ENCODE measurements around the gene TMF1. TPM values are rescaled to one million over a fixed set of nuclear protein-coding genes. Genes with fewer than 3 reads are reported as not detected.

Gene TMF1
- total and polyA plus RNA-seq, 2 of the 8 experiments (the other 6 are each of a cell fraction or from before 2014, with no cell fraction given): 1.4 to 18.3 TPM

DNA sequence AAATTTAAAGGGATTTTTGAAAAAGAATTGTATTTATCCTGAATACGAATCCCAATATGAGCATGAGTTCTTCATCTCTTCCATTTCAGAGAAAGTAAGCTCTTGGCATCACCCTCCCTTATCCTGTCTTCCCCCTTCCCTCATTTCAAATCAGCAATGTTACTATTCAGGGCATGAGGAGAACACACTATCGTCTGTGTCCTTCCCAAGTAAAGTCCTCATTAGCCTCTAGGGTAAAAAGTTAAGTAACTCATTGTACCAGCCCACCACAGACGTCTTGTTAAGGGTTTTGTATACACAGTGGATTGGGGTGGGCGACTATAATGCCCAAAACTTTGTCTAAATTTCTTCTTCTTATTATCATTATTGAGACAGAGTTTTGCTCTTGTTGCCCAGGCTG, 47.4 kb upstream of the TMF1 start:
- Histone ChIP-seq H3K27me3 (replicated peaks in 1 of 4; ENCODE audit: control insufficient read depth in 3 of 4, extremely low read depth in 1 of 4, insufficient read depth in 3 of 4, low read length in 3 of 4) (no peaks in the 10 kb centered on the region), H2AFZ (ENCODE audit: low read length) (no peak overlapping the region), H3K4me2 (ENCODE audit: insufficient read depth in 1 of 2, low read depth in 2 of 2, low read length in 2 of 2) (no peak overlapping the region), H2BK120ac (replicated peaks; ENCODE audit: low read depth, low read length) (no peak overlapping the region), H3K9me3 (ENCODE audit: insufficient read depth in 2 of 2, low read depth in 1 of 2, low read length in 1 of 2) (no peaks in the 10 kb centered on the region), H3K23me2 (ENCODE audit: low read depth, low read length) (no peaks in the 10 kb centered on the region), H2AK5ac (ENCODE audit: low read depth, low read length) (no peak overlapping the region), H4K91ac (replicated peaks; ENCODE audit: insufficient read length, low read length) (no peak overlapping the region), H2BK15ac (ENCODE audit: low read length) (no peak overlapping the region), H3K56ac (replicated peaks; ENCODE audit: insufficient read length, low read depth, low read length) (no peak overlapping the region), H3K9ac (replicated peaks in 1 of 4; ENCODE audit: extremely low read depth in 1 of 4, low read depth in 3 of 4, low read length in 3 of 4) (no peak overlapping the region), H2BK5ac (ENCODE audit: low read depth, low read length) (no peak overlapping the region), H3K79me1 (ENCODE audit: low read depth, low read length) (no peaks in the 10 kb centered on the region), H3K27ac (ENCODE audit: low read depth, low read length) (no peak overlapping the region), H3K4me3 (ENCODE audit: extremely low read depth in 1 of 4, insufficient read depth in 2 of 4, low read depth in 3 of 4, low read length in 4 of 4) (no peak overlapping the region), H3K79me2 (ENCODE audit: control insufficient read depth in 1 of 2, insufficient read depth in 2 of 2, low read length in 2 of 2) (no peaks in the 10 kb centered on the region), H3K36me3 (ENCODE audit: control insufficient read depth in 2 of 4, insufficient read depth in 4 of 4, low read length in 3 of 4) (peaks cover 0 to 14% (median 2%) of the 10 kb centered on the region in 4 experiments; a peak in 2 of 8 replicates), H2BK12ac (ENCODE audit: low read depth, low read length) (no peak overlapping the region), H4K20me1 (replicated peaks in 1 of 2; ENCODE audit: control insufficient read depth in 1 of 2, insufficient read depth in 2 of 2, low read length in 2 of 2) (no peaks in the 10 kb centered on the region), H2BK20ac (ENCODE audit: low read length) (no peak overlapping the region), H3K23ac (ENCODE audit: insufficient read length) (no peak overlapping the region), H3K14ac (ENCODE audit: insufficient read length) (no peak overlapping the region), H3K18ac (ENCODE audit: extremely low read depth, low read length) (no peak overlapping the region), H4K5ac (ENCODE audit: insufficient read length, low read depth, low read length) (no peak overlapping the region), H3K4ac (replicated peaks; ENCODE audit: insufficient read length, low read depth, low read length) (no peak overlapping the region), H4K8ac (ENCODE audit: extremely low read depth, insufficient read depth, low read length) (no peak overlapping the region), H3K4me1 (replicated peaks in 1 of 4; ENCODE audit: control insufficient read depth in 3 of 4, insufficient read depth in 4 of 4, low read length in 3 of 4) (no peaks in the 10 kb centered on the region; a peak in 2 of 7 replicates)
- POLR2A ChIA-PET (ENCODE audit: partially characterized antibody): interaction anchor here (1.5 kb wide), 1 partner anchor 47 kb away, joined by 3 read pairs; the partner anchor contains the start of gene TMF1
- TF ChIP-seq TEAD4 (IDR thresholded peaks at IDR 0.05; ENCODE audit: low read depth, low read length) (no peak), TBP (IDR thresholded peaks at IDR 0.05; ENCODE audit: low read depth, low read length) (no peak), BRCA1 (IDR thresholded peaks at IDR 0.05; ENCODE audit: low read depth, low read length) (no peak), PHF8 (conservative IDR thresholded peaks at IDR 0.05; ENCODE audit: low read depth, low read length) (no peak), CBX5 (IDR thresholded peaks at IDR 0.05; ENCODE audit: low read depth, low read length) (no peak), CTBP2 (IDR thresholded peaks at IDR 0.05; ENCODE audit: borderline replicate concordance, insufficient read depth, insufficient read length, low read length) (no peak), SIRT6 (IDR thresholded peaks at IDR 0.05; ENCODE audit: low read length) (no peak), GTF2F1 (IDR thresholded peaks at IDR 0.05; ENCODE audit: borderline replicate concordance, low read depth, low read length) (no peak), RBBP5 (IDR thresholded peaks at IDR 0.05; ENCODE audit: borderline replicate concordance, low read depth, low read length) (no peak)
- TF ChIP-seq, protein P1, sequence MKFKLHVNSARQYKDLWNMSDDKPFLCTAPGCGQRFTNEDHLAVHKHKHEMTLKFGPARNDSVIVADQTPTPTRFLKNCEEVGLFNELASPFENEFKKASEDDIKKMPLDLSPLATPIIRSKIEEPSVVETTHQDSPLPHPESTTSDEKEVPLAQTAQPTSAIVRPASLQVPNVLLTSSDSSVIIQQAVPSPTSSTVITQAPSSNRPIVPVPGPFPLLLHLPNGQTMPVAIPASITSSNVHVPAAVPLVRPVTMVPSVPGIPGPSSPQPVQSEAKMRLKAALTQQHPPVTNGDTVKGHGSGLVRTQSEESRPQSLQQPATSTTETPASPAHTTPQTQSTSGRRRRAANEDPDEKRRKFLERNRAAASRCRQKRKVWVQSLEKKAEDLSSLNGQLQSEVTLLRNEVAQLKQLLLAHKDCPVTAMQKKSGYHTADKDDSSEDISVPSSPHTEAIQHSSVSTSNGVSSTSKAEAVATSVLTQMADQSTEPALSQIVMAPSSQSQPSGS (IDR thresholded peaks at IDR 0.05; ENCODE audit: low read length): no peak
- DNase-seq (ENCODE audit: low read depth in 1 of 2, low spot score in 2 of 2) (no peak), FAIRE-seq (no peak)
- CTCF ChIA-PET (ENCODE audit: partially characterized antibody): interaction anchor here (0.9 to 1.8 kb wide), 4 partner anchors 7 to 114 kb away, joined by 3 to 13 read pairs (median 4); no protein-coding TSS in a partner anchor
- 89% methylated on average over 4 of the region's 4 CpGs; no CpG with 5 or more reads in 1 of the 2 experiments for WGBS, 2 experiments (ENCODE audit: extremely low coverage in 1 of 2, insufficient coverage in 1 of 2, insufficient read length in 1 of 2, insufficient replicate concordance in 2 of 2, low coverage in 1 of 2, low lambda C conversion rate in 2 of 2, missing lambda C conversion rate in 1 of 2)

All from H1 (cell line).